IMR-90 (cell line): ENCODE data around the gene TRABD2A. TPM values are rescaled to one million over a fixed set of nuclear protein-coding genes. Genes with fewer than 3 reads are reported as not detected.
"Not testable (repeated sequence)": the region's sequence is repeated elsewhere in the genome, so short reads cannot be mapped to it uniquely, and the experiment has no call there.

Source experiments
- ATAC-seq: fragments of 200-7000 bp; cut with Tn5 transposase; 2 replicates; pipeline ENCODE4 v1.9.1; 2020; ENCODE audit warnings: low read depth, mild to moderate bottlenecking, moderate library complexity
- BruUV-seq: library from RNA; stranded (reverse); fragments of 400-500 nt; replicated peaks from 2 replicates; lab custom pipeline; 2021; lab: Mats Ljungman, UMichigan
- CTCF ChIA-PET: fragments of 300-600 bp; formaldehyde crosslinking; extraction: SDS; loops from one replicate; lab custom pipeline; 2021; ENCODE audit warnings: antibody characterized with exemption; lab: Yijun Ruan, JAX
- POLR2A ChIA-PET: fragments of 300-600 bp; sonication (Branson Sonifier 250); formaldehyde crosslinking; loops from one replicate; lab custom pipeline; 2022; ENCODE audit warnings: antibody characterized with exemption; ENCODE audit not compliant: unreplicated experiment; lab: Charles Lee
- DNase-seq: peaks from one replicate; pipeline ENCODE4 v3.0.0; 2013
- H2AFZ ChIP-seq: replicated peaks from 2 replicates; pipeline ENCODE3; 2013; ENCODE audit warnings: low read length, mild to moderate bottlenecking; ENCODE audit not compliant: poor library complexity
- H2AK5ac ChIP-seq: 2 replicates; pipeline ENCODE4 v1.6.1; 2013; ENCODE audit warnings: low read depth, low read length, inconsistent platforms
- H2AK9ac ChIP-seq: replicated peaks from 2 replicates; pipeline ENCODE3; 2013; ENCODE audit warnings: mild to moderate bottlenecking, low read depth, low read length, moderate library complexity; ENCODE audit not compliant: poor library complexity
- H2BK120ac ChIP-seq: 2 replicates; pipeline ENCODE4 v1.6.1; 2013; ENCODE audit warnings: low read depth, low read length, inconsistent platforms
- H2BK15ac ChIP-seq: 3 replicates; pipeline ENCODE4 v1.6.1; 2013; ENCODE audit warnings: low read depth, low read length, inconsistent platforms
- H2BK20ac ChIP-seq: 2 replicates; pipeline ENCODE4 v1.6.1; 2013; ENCODE audit warnings: low read depth, mild to moderate bottlenecking, inconsistent platforms, low read length, moderate library complexity
- H2BK5ac ChIP-seq: 2 replicates; pipeline ENCODE4 v1.6.1; 2013; ENCODE audit warnings: mild to moderate bottlenecking, low read depth, low read length, inconsistent platforms; ENCODE audit not compliant: poor library complexity, severe bottlenecking
- H3K14ac ChIP-seq: replicated peaks from 2 replicates; pipeline ENCODE4 v1.6.1; 2013; ENCODE audit warnings: low read depth, low read length, inconsistent platforms
- H3K18ac ChIP-seq: 2 replicates; pipeline ENCODE4 v1.6.1; 2013; ENCODE audit warnings: low read depth, low read length, control low read depth
- H3K23ac ChIP-seq: 2 replicates; pipeline ENCODE4 v1.6.1; 2013; ENCODE audit warnings: low read depth, low read length, inconsistent platforms
- H3K27ac ChIP-seq: 2 replicates; pipeline ENCODE4 v1.5.1; 2013; ENCODE audit warnings: mild to moderate bottlenecking, control low read depth, low read length; ENCODE audit not compliant: insufficient read depth
- H3K27me3 ChIP-seq: 2 replicates; pipeline ENCODE4 v1.6.1; 2013; ENCODE audit warnings: low read length; ENCODE audit not compliant: control insufficient read depth, insufficient read depth
- H3K36me3 ChIP-seq: 2 replicates; pipeline ENCODE4 v1.6.1; 2013; ENCODE audit warnings: low read length, mixed read lengths; ENCODE audit not compliant: control insufficient read depth, insufficient read depth
- H3K4ac ChIP-seq: 2 replicates; pipeline ENCODE4 v1.6.1; 2013; ENCODE audit warnings: low read depth, low read length, inconsistent platforms
- H3K4me1 ChIP-seq: 2 replicates; pipeline ENCODE4 v1.6.1; 2013; ENCODE audit warnings: low read length, mixed read lengths; ENCODE audit not compliant: control insufficient read depth, insufficient read depth
- H3K4me2 ChIP-seq: 2 replicates; pipeline ENCODE4 v1.6.1; 2013; ENCODE audit warnings: low read depth, mild to moderate bottlenecking, control low read depth, low read length, moderate library complexity
- H3K4me3 ChIP-seq: 2 replicates; pipeline ENCODE4 v1.5.1; 2013; ENCODE audit warnings: low read depth, mild to moderate bottlenecking, control low read depth, low read length, moderate library complexity; ENCODE audit not compliant: insufficient read depth
- H3K56ac ChIP-seq: 2 replicates; pipeline ENCODE4 v1.6.1; 2013; ENCODE audit warnings: low read length, inconsistent platforms; ENCODE audit not compliant: insufficient read depth; ENCODE audit errors: extremely low read depth
- H3K79me1 ChIP-seq, 2 experiments: 2 replicates each; pipeline ENCODE4 v1.6.1; 2013; ENCODE audit warnings: low read length in 2 of 2, inconsistent platforms in 1 of 2, low read depth in 1 of 2
- H3K9ac ChIP-seq: 2 replicates; pipeline ENCODE4 v1.6.1; 2013; ENCODE audit warnings: low read depth, low read length, control low read depth
- H3K9me1 ChIP-seq: 2 replicates; pipeline ENCODE4 v1.6.1; 2013; ENCODE audit warnings: low read length, inconsistent platforms; ENCODE audit not compliant: insufficient read depth
- H3K9me3 ChIP-seq: 2 replicates; pipeline ENCODE4 v1.6.1; 2013; ENCODE audit warnings: low read length; ENCODE audit not compliant: control insufficient read depth, insufficient read depth
- H4K20me1 ChIP-seq: 2 replicates; pipeline ENCODE4 v1.6.1; 2013; ENCODE audit warnings: low read length, inconsistent platforms; ENCODE audit not compliant: insufficient read depth
- H4K5ac ChIP-seq: 2 replicates; pipeline ENCODE4 v1.6.1; 2013; ENCODE audit warnings: mild to moderate bottlenecking, low read depth, low read length, control low read depth
- H4K8ac ChIP-seq, 2 experiments: 2 replicates each; pipeline ENCODE4 v1.6.1; 2013; ENCODE audit warnings: low read depth in 2 of 2, low read length in 2 of 2, control low read depth in 1 of 2, inconsistent platforms in 1 of 2
- H4K91ac ChIP-seq: 2 replicates; pipeline ENCODE4 v1.6.1; 2013; ENCODE audit warnings: low read depth, low read length, inconsistent platforms; ENCODE audit not compliant: insufficient read depth
- WGBS, 2 experiments: methylation state at CpG; one replicate each; pipeline versions ENCODE4 v1.1.5 to v1.1.7; 2013; ENCODE audit warnings: missing lambda C conversion rate in 2 of 2; ENCODE audit not compliant: insufficient read length in 1 of 2; ENCODE audit errors: extremely low coverage in 2 of 2; 5-methylcytosine and 5-hydroxymethylcytosine counted together
- dilution Hi-C: fragments of 300-500 bp; cut with HindIII; formaldehyde crosslinking; loops from one replicate; pipeline ENCODE4 v1.14.3; 2018; ENCODE audit warnings: low sequenced_read_pairs; ENCODE audit not compliant: unreplicated experiment
- in situ Hi-C: fragments of 300-500 bp; cut with MboI; formaldehyde crosslinking; loops from 3 replicates; pipeline ENCODE4 v1.14.3; 2019; ENCODE audit warnings: low sequenced_read_pairs, inconsistent platforms, mixed read lengths
- intact Hi-C: fragments of 100-400 bp; cut with micrococcal nuclease; formaldehyde crosslinking; loops from 2 replicates; pipeline ENCODE4 v1.10.0; 2022
- polyA plus RNA-seq, 3 experiments: library from polyadenylated mRNA; depleted of rRNA; stranded (reverse); fragments of >200 nt; gene quantifications; 2 replicates each; pipeline ENCODE4 v1.2.3, GENCODE V29; 2012; ENCODE audit warnings: low replicate concordance in 1 of 3
- total RNA-seq: library from RNA; depleted of rRNA; stranded (reverse); fragments of >200 nt; gene quantifications from 2 replicates; pipeline ENCODE4 v1.2.3, GENCODE V29; 2012; rRNA removed

The TRABD2A gene
- total and polyA plus RNA-seq, 2 of the 4 experiments (the other 2 are of a cell fraction), result 17.6 to 20.3 TPM

DNA sequence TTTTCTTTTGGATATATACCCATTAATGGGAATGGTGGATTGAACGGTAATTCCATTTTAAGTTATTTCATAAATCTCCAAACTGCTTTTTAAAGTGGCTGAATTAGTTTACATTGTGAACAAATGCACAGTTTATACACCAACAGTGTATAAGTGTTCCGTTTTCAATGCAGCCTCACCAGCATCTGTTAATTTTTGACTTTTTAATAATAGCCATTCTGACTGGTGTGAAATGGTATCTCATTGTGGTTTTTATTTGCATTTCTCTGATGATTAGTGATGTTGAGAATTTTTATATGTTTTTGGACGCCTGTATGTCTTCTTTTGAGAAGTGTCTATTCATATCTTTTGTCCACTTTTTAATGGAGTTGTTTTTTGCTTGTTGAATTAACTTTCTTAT, 107.3 kb downstream of the TRABD2A start:
- ATAC-seq, DNase-seq, BruUV-seq, H3K18ac ChIP-seq, H3K56ac ChIP-seq, H4K20me1 ChIP-seq, H2BK20ac ChIP-seq, H3K36me3 ChIP-seq, CTCF ChIA-PET, H2AFZ ChIP-seq, H3K79me1 ChIP-seq, H3K27ac ChIP-seq, H3K9me3 ChIP-seq, H3K14ac ChIP-seq, H3K4me1 ChIP-seq, H3K9ac ChIP-seq, H2BK120ac ChIP-seq, H4K91ac ChIP-seq, H2AK9ac ChIP-seq, H4K5ac ChIP-seq, dilution Hi-C loops, in situ Hi-C loops, H2BK15ac ChIP-seq, H3K4ac ChIP-seq, H4K8ac ChIP-seq, POLR2A ChIA-PET, H3K4me2 ChIP-seq, H3K23ac ChIP-seq, H2AK5ac ChIP-seq, H3K4me3 ChIP-seq, H2BK5ac ChIP-seq, H3K9me1 ChIP-seq, intact Hi-C loops, H3K27me3 ChIP-seq: not testable (repeated sequence)
- no CpG with 5 or more reads among the region's 3 CpGs for WGBS, 2 experiments

Other genes starting within 250 kb of the TRABD2A start
- 842 and 3,620 TPM in 2 replicates for gene TMSB10, start 24.6 kb upstream of the TRABD2A start, total RNA-seq
- 5,527 and 7,531 TPM in 2 replicates for gene TMSB10, start 24.6 kb upstream of the TRABD2A start, polyA plus RNA-seq (2012; rRNA removed)
- 108 and 118 TPM in 2 replicates for gene KCMF1, start 90.1 kb upstream of the TRABD2A start, total RNA-seq
- gene KCMF1, start 90.1 kb upstream of the TRABD2A start, polyA plus RNA-seq (2012; rRNA removed), result 49.6 and 49.9 TPM in 2 replicates